HG03432 (cell line): ENCODE results near the gene HIVEP1.
"Not testable (repeated sequence)": the region's sequence is repeated elsewhere in the genome, so short reads cannot be mapped to it uniquely, and the experiment has no call there.

Experiments used
- ATAC-seq: cut with Tn5 transposase; IDR thresholded peaks from one replicate; pipeline ENCODE4 v1.9.1; 2021; ENCODE audit warnings: mild to moderate bottlenecking, moderate library complexity; ENCODE audit not compliant: unreplicated experiment

HIVEP1 gene

DNA sequence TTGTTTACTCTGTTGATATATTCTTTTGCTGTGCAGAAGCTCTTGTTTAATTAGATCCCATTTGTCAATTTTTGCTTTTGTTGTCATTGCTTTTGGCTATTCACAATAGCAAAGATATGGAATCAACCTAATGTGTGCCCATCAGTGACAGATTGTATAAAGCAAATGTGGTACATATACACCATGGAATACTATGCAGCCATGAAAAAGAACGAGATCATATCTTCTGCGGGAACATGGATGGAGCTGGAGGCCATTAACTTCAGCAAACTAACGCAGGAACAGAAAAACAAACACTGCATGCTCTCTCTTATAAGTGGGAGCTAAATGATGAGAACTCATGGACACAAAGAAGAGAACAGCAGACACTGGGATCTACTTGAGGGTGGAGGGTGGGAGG is 164.7 kb downstream of the HIVEP1 start:
- not testable (repeated sequence) for ATAC-seq

DNA sequence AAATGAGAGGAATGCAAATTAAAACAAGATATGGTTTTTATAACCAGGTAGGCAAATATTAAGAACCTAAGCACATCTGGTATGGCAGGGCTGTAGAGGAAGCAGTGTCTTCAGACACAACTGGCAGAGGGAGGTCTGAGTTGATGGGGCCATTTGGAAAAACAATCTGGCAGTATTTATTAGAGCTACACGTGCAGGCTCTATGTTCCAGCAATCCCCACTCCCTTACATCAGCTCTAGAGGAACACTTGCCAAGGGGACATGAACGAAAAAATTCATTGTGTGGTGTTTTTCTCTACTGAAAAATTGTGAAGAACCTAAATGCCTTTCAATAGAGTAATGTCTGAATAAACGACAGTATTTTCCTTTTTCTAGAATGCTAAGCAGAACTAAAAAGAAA is 166.4 kb downstream of the HIVEP1 start:
- ATAC-seq = no peak

DNA sequence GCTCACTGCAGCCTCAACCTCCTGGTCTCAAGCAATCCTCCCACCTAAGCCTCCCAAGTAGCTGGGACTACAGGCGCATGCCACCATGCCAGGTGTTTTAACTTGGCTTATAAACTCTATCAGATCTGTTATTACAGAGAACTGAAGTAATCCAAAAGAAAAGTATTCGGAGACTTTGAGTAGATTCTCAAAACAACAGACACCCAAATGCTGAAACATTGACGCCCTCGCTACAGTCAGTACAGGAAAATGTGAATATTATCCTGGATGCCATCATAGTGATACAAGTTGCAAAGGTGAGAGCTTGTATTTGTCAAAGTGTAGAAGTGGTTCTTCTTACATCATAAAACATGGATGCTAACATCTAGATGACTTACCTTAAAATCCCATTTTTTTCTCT is 169.4 kb downstream of the HIVEP1 start:
- no peak for ATAC-seq

DNA sequence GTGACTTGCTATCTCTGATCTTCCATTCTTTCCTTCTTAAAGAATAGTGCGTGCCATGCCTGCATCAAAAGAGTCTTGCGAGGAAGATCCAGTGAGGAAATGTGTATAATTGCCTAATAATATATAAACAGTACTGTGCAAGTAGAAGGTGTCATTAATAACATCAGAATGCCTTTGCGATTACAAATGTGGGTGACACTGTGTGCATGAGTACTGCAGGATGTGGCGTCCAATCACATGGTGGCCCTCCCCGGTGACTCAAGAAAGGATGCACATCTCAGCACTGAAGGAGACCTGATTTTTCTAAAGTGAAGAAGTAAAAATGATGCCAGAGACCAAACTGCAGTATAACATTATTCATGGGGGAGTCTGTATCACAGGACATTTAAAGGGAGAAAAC is 170.6 kb downstream of the HIVEP1 start:
- ATAC-seq = no peak

DNA sequence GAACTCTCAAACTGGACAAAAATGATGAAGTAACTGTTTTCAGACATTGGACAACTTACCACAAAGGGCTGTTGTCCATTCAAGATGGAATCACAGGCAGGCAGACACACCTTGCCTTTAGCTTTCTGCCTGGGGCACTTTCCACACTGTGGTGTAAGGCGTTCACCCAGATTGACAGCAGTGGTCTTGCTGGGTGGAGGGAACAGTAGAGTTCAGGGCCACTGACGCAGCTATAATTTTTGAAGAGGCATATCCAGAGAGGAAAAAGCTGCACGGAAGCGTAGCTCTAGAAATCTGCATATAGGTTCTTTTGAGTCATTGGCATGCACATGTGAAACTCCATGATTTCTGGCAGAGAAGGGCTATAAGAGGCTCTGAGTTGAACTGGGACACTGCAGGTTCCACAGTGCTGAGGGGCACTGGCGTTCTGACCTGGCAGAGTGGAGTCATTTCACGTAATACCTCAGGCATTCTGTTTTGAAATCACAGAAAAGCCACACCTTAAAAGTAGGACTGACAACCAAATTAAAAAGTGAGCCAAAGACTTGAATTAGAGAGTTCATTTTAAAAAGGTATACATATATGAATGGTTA is 173.1 kb downstream of the HIVEP1 start:
- no peak for ATAC-seq

DNA sequence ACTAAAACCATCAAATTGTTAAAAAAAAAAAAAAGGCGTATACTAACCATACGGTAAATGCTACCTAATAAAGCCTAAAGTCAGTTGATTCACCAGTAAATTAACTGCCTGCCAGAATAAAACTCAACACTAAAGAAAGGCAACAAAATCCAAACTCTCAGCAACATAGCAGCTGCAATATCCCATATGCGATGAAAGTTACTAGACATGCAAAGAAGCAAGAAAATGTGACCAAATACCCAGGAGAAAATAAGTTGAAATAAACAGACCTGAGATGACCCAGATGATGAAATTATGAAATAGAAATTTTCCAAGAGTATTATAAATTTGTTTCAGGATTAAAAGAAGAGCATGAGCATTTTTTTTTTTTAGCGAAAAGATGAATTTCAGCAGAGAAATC is 174.4 kb downstream of the HIVEP1 start:
- ATAC-seq = no peak

DNA sequence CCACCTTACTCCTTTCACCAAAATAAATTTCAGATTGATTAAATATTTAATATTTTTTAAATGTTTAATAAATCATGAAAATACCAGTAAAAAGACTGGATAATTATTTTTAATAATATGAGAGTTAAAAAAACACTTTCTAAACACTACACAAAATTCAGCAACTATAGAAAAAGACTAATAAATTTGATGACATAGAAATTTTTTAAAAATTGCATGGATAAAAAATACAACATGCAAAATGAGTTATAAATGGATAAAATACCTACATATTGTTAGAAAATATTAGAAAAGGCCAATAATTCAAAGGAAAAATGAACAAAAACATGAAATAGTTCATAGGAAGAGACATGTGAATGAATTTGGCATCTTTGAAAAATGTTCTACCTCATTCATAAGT is 177.0 kb downstream of the HIVEP1 start:
- no peak for ATAC-seq

DNA sequence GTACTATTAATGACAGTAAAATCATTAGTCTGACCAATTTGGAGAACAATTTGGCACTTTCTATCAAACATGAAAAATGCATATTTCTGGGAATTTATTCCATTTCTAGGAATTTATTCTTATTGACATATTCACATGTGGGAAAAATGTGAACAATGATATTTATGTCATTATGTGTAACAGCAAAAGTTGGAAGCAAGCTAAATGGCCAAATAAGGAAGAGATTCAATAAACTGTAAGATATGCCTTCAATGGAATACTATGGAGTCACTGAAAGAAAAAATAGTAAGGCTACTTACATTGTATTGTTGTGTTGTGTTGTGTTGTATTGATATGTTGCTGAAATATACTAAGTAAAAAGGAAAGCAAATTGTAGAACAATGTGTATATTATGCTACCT is 177.5 kb downstream of the HIVEP1 start:
- no peak for ATAC-seq

DNA sequence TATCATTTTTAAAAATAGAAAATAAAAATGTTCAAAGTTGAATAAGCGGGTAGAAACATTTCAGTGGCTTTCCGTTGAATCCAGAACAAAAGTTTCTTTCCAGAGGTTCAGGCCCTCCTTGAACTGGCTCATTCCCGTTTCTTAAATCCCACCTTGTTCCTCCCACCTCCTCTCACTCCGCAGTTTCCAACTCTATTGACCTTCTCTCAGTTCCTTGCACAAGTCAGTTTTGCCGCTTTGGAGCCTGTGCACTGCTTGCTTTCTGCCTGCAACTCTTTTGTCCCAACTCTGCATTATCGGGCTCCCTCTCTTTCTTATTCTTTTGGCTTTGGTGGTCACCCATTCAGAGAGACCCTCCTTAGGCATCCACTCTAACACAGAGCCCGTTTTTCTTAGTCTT is 178.1 kb downstream of the HIVEP1 start:
- no peak for ATAC-seq

DNA sequence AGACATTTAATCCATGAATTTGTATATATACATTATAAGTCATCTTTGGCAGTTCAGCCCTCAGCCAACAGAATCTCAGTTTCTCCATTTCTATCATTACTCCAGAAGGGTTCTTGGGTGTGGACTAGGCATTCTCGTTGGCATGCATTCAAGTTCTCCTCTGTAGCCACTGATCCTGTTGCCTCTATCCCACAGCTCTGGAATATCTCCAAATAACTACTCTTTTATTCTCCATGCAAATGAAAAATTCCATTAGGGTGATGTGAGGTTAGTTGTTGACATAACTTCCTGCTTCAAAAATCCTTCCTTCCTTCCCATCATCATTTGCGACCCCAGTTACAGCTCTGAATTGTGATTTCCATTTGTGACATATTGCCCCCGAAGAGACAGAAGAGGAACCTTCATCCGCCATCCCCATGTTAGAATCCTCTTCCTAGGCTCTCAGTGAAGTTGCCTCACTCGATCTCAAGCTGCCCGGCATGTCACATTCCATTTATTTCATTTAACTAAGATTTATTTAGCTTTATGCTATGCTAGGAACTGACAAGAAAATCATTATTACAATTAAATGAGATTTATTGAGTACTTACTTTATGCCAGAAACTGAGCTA is 184.3 kb downstream of the HIVEP1 start:
- ATAC-seq = no peak

DNA sequence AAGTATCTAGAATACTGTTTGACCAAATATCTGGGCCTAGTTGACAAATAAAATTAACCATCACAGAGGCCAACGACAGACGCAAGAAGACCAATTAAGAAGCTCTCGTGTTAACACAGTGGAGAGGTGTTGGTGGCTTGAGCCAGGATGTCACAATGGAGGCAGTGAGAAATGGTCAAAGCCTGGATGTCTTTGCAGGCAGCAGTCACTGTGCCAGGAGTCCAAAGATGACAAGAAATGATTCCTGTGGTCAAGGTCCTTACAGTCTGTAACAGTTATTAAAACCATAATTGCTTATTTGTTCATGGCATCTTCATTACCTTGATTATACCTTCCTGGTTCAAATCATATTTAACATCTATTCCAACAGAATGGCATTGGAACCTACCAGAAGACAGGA is 186.7 kb downstream of the HIVEP1 start:
- ATAC-seq = no peak

DNA sequence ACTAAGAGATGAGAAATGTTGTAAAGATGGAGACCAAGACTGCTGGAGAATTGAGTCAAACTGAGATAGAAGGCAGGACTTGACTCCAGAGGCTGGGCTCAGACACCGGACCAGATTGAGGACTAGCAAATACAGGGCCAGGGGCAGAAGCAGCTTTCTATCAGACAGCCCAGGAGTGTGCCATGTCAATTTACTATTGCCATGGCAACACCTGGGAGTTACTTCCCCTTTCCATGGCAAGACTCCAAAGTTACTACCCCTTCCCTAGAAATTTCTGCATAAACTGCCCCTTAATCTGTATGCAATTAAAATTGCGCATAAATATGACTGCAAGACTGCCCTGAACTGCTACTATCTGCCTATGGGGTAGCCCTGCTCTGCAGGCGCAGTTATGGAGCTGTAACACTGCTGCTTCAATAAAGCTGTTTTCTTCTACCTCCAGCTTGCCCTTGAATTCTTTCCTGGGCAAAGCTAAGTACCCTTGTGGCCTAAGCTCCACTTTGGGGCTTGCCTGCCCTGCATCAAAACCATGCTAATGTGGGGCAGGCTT is 188.0 kb downstream of the HIVEP1 start:
- ATAC-seq = no peak

DNA sequence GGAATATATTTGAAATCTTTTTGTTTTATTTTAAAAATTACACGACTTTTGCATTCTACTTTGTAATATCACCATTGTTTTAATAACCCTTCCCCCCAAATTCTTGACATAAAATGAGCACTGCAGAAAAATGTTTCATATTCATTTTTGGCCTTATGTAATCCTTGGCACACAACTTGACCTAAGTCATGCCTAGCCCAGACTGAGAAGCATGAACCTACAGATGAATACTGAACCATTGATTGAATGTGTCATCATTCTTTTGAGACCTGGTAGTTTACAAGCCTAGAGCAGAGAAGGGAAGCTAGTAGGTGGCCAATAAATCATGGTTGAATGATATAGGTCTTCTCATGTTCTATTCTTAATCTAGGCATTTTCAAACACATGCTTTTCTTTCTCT is 188.6 kb downstream of the HIVEP1 start:
- no peak for ATAC-seq

DNA sequence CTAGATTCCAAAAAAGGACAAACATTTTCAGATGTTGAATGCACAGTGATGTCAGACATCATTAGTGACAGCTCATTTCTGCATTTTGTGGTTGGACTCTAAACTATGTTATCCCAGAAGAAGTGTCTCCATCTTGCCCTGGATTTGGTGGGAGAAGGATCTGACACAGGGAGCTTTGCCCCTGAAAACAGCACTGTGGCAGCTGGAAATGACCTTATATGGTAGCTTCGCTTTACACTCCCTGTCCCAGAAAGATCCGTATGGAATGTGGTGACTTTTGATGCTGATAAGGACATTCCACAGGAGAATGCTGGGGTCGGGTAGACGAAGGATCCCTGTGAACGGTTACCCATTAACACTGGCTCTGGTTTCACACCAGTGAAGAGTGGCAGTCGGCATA is 190.9 kb downstream of the HIVEP1 start:
- ATAC-seq = no peak

DNA sequence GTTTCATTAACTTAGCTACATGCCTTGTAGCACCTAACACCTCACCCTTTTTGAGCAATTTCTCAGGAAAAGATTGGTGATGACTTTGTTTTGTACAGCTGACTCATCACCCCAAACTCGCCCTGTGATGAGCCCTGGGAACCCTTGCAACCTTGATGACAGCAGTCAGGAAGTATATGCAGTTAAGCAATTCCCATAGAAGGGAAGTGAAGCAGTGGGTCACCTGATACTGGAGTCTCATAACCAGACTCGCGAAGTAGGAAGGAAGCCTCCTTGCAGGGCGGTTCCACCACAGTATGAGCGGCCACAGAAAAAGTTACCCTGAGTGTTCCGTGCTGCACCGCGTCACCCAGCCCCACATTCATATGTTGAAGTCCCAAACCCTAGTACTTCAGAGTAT is 196.1 kb downstream of the HIVEP1 start:
- no peak for ATAC-seq

DNA sequence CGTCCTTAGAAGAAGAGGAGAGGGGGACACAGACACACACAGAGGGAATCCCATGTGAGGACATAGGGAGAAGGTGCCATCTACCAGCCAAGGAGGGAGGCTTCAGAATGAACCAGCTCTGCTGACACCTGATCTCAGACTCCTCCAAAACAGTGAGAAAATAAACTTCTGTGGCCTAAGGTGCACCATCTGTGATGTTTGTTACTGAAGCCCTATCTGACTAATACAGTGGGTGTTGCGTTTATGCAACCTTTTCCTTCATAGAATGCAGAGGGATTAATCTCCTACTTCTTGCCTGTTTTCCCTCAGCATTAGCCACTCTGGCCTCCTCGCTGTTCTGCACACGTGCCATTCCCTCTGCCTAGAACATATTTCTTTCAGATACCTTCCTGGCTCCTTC is 196.6 kb downstream of the HIVEP1 start:
- ATAC-seq = no peak
